Ammon's horn (tissue), 1 donor: Measurements from ENCODE around the gene SIK3.

ENCODE experiments used
- DNase-seq: peaks from one replicate; pipeline ENCODE4 v3.0.0-alpha.2; 2016; ENCODE audit warnings: low spot score

Gene SIK3

GRCh38 chr11:117110294-117110950 is 12.2 kb upstream of the SIK3 start:
- no peak for DNase-seq

- DNase-seq, result no peak
Measured at GRCh38 chr11:117107701-117108590, 9.7 kb upstream of the SIK3 start.

- no peak for DNase-seq
Measured at GRCh38 chr11:117100556-117100955, 2.3 kb upstream of the SIK3 start.

GRCh38 chr11:117099696-117100095 is 1.5 kb upstream of the SIK3 start:
- DNase-seq, result no peak

GRCh38 chr11:117097389-117098268 is 599 bp downstream of the SIK3 start:
- peak; percentile 61 for DNase-seq

- DNase-seq, result no peak
Measured at GRCh38 chr11:117097014-117097388, 1.2 kb downstream of the SIK3 start.

GRCh38 chr11:117096201-117096991 is 1.8 kb downstream of the SIK3 start:
- DNase-seq, result peak; percentile 88

GRCh38 chr11:117095284-117096161 is 2.7 kb downstream of the SIK3 start:
- no peak for DNase-seq

- peak; percentile 75 for DNase-seq
Measured at GRCh38 chr11:117094776-117095175, 3.5 kb downstream of the SIK3 start.

- no peak for DNase-seq
Measured at GRCh38 chr11:117092951-117093590, 5.2 kb downstream of the SIK3 start.

- no peak for DNase-seq
Measured at GRCh38 chr11:117091753-117092477, 6.3 kb downstream of the SIK3 start.

- DNase-seq, result no peak
Measured at GRCh38 chr11:117090111-117090706, 8.0 kb downstream of the SIK3 start.

GRCh38 chr11:117089685-117090084 is 8.5 kb downstream of the SIK3 start:
- no peak for DNase-seq

GRCh38 chr11:117087446-117087845 is 10.8 kb downstream of the SIK3 start:
- no peak for DNase-seq

- DNase-seq, result no peak
Measured at GRCh38 chr11:117084992-117085391, 13.2 kb downstream of the SIK3 start.

- DNase-seq, result peak; percentile 87
Measured at GRCh38 chr11:117083011-117083935, 15.0 kb downstream of the SIK3 start.

GRCh38 chr11:117081908-117082307 is 16.3 kb downstream of the SIK3 start:
- DNase-seq, result no peak

GRCh38 chr11:117080370-117080769 is 17.9 kb downstream of the SIK3 start:
- DNase-seq, result no peak
